Caco-2 (cell line): Measurements from ENCODE around the gene MYL3. TPM values are rescaled to one million over a fixed set of nuclear protein-coding genes. Genes with fewer than 3 reads are reported as not detected.

Source experiments
- BruUV-seq: library from RNA; stranded (reverse); fragments of 400-500 nt; replicated peaks from 2 replicates; lab custom pipeline; 2021; lab: Mats Ljungman, UMichigan
- CTCF ChIA-PET: fragments of 300-600 bp; sonication (Branson Sonifier 250); formaldehyde crosslinking; loops from one replicate; lab custom pipeline; 2022; ENCODE audit warnings: antibody characterized with exemption; lab: Charles Lee
- POLR2A ChIA-PET: fragments of 300-600 bp; sonication (Branson Sonifier 250); formaldehyde crosslinking; loops from one replicate; lab custom pipeline; 2022; ENCODE audit warnings: antibody characterized with exemption; lab: Charles Lee
- DNase-seq, 2 experiments: peaks; one replicate each; pipeline versions ENCODE4 v3.0.0 to v3.0.0-alpha.2; 2020 to 2022
- H3K27me3 ChIP-seq: replicated peaks from 2 replicates; pipeline ENCODE4 v1.6.0; 2011; ENCODE audit warnings: low read length; ENCODE audit not compliant: control insufficient read depth, insufficient read depth
- H3K36me3 ChIP-seq: 2 replicates; pipeline ENCODE4 v1.5.1; 2011; ENCODE audit warnings: low read length; ENCODE audit not compliant: control insufficient read depth, insufficient read depth
- H3K4me1 ChIP-seq: fragments of 250-450 bp; sonication (Bioruptor Pico); 2 replicates; pipeline ENCODE4 v1.5.1; 2020; ENCODE audit warnings: mild to moderate bottlenecking
- H3K4me3 ChIP-seq: 2 replicates; pipeline ENCODE4 v1.5.1; 2011; ENCODE audit warnings: low read depth, mild to moderate bottlenecking, control low read depth, low read length
- H3K9me3 ChIP-seq: fragments of 250-450 bp; sonication (Bioruptor Pico); 2 replicates; pipeline ENCODE4 v1.5.1; 2020; ENCODE audit warnings: mild to moderate bottlenecking, moderate library complexity
- H3K27ac Mint-ChIP-seq: one replicate; pipeline ENCODE4 v1.8.0; 2022; ENCODE audit warnings: mixed read lengths; ENCODE audit not compliant: unreplicated experiment
- H3K27me3 Mint-ChIP-seq: one replicate; pipeline ENCODE4 v1.8.0; 2022; ENCODE audit warnings: mixed read lengths; ENCODE audit not compliant: insufficient read depth, unreplicated experiment
- H3K36me3 Mint-ChIP-seq: one replicate; pipeline ENCODE4 v1.8.0; 2022; ENCODE audit warnings: mild to moderate bottlenecking, mixed read lengths; ENCODE audit not compliant: insufficient read depth, unreplicated experiment
- H3K4me1 Mint-ChIP-seq: one replicate; pipeline ENCODE4 v1.8.0; 2022; ENCODE audit warnings: low read depth, mixed read lengths; ENCODE audit not compliant: unreplicated experiment
- H3K4me3 Mint-ChIP-seq: one replicate; pipeline ENCODE4 v1.8.0; 2022; ENCODE audit warnings: mild to moderate bottlenecking, moderate library complexity, mixed read lengths; ENCODE audit not compliant: unreplicated experiment
- H3K9me3 Mint-ChIP-seq: one replicate; pipeline ENCODE4 v1.8.0; 2022; ENCODE audit warnings: mixed read lengths; ENCODE audit not compliant: unreplicated experiment
- CTCF ChIP-seq, 2 experiments: fragments of 200-600 bp in 1 of 2; IDR thresholded peaks; 1 replicate in 1 of 2; 2 replicates in 1 of 2; pipeline versions ENCODE4 v1.5.1 to v1.8.0; 2011 to 2022; ENCODE audit warnings: antibody characterized with exemption in 1 of 2, control low read depth in 1 of 2, inconsistent platforms in 1 of 2, low read depth in 1 of 2, low read length in 1 of 2, mild to moderate bottlenecking in 1 of 2, moderate library complexity in 1 of 2; ENCODE audit not compliant: insufficient read depth in 1 of 2, severe bottlenecking in 1 of 2, unreplicated experiment in 1 of 2
- intact Hi-C: fragments of 100-400 bp; cut with micrococcal nuclease; formaldehyde crosslinking; loops from one replicate; pipeline ENCODE4 v1.10.0; 2022; ENCODE audit not compliant: unreplicated experiment
- total RNA-seq: library from RNA; stranded (reverse); gene quantifications from 2 replicates; pipeline ENCODE4 v1.2.3, GENCODE V29; 2022

Gene MYL3
- total RNA-seq, 1 experiment from 2014 or later, result 13.8 TPM

- Mint-ChIP-seq H3K27me3 (no peaks in the 10 kb centered on the region), H3K27ac (no peak overlapping the region), H3K9me3 (no peaks in the 10 kb centered on the region), H3K4me3 (no peak overlapping the region), H3K4me1 (peaks cover 22% of the 10 kb centered on the region), H3K36me3 (no peaks in the 10 kb centered on the region)
- H3K4me3 ChIP-seq, result no peak overlapping the region
- TF ChIP-seq CTCF (IDR thresholded peaks at IDR 0.05; ENCODE audit: insufficient read depth in 1 of 2, low read depth in 1 of 2, low read length in 1 of 2, severe bottlenecking in 1 of 2, unreplicated experiment in 1 of 2), result no peak
- no TSS peak for BruUV-seq
- no peaks in the 10 kb centered on the region for H3K27me3 ChIP-seq
- H3K9me3 ChIP-seq, result no peaks in the 10 kb centered on the region
- H3K4me1 ChIP-seq, result peaks cover 33% of the 10 kb centered on the region
- CTCF ChIA-PET, result no interaction called here
- POLR2A ChIA-PET, result no interaction called here
- no peaks in the 10 kb centered on the region for H3K36me3 ChIP-seq
- DNase-seq, result no peak
- intact Hi-C loops, result loop anchor here (1.0 to 2.0 kb wide), 2 partner anchors 29 to 43 kb away; no protein-coding TSS in a partner anchor
Measured at GRCh38 chr3:46866032-46866595, 2.9 kb upstream of the MYL3 start.

- no peak overlapping the region for H3K4me3 Mint-ChIP-seq
- H3K36me3 Mint-ChIP-seq, result no peaks in the 10 kb centered on the region
- POLR2A ChIA-PET, result no interaction called here
Measured at GRCh38 chr3:46865546-46865945, 2.3 kb upstream of the MYL3 start.

GRCh38 chr3:46865031-46865507, 1.8 kb upstream of the MYL3 start:
- CTCF ChIA-PET, result no interaction called here
- intact Hi-C loops, result loop anchor here (2.0 kb wide), 1 partner anchor 14 kb away; no protein-coding TSS in a partner anchor
- Mint-ChIP-seq H3K4me3 (no peak overlapping the region), H3K27me3 (no peaks in the 10 kb centered on the region), H3K36me3 (no peaks in the 10 kb centered on the region), H3K27ac (no peak overlapping the region), H3K9me3 (no peaks in the 10 kb centered on the region), H3K4me1 (peaks cover 22% of the 10 kb centered on the region)
- no peak for TF ChIP-seq CTCF (IDR thresholded peaks at IDR 0.05; ENCODE audit: insufficient read depth in 1 of 2, low read depth in 1 of 2, low read length in 1 of 2, severe bottlenecking in 1 of 2, unreplicated experiment in 1 of 2)
- POLR2A ChIA-PET, result no interaction called here
- Histone ChIP-seq H3K9me3 (no peaks in the 10 kb centered on the region), H3K4me3 (no peak overlapping the region), H3K27me3 (no peaks in the 10 kb centered on the region), H3K4me1 (peaks cover 33% of the 10 kb centered on the region), H3K36me3 (no peaks in the 10 kb centered on the region)
- no TSS peak for BruUV-seq
- peak in 1 of 2 experiments; percentile 49 for DNase-seq

More at GRCh38 chr3:46865546-46865945, 2.3 kb upstream of the MYL3 start:
- Histone ChIP-seq H3K4me3 (no peak overlapping the region), H3K27me3 (no peaks in the 10 kb centered on the region), H3K9me3 (no peaks in the 10 kb centered on the region), H3K36me3 (no peaks in the 10 kb centered on the region), H3K4me1 (peaks cover 33% of the 10 kb centered on the region)
- H3K9me3 Mint-ChIP-seq, result no peaks in the 10 kb centered on the region
- H3K27ac Mint-ChIP-seq, result no peak overlapping the region
- no TSS peak for BruUV-seq
- TF ChIP-seq CTCF (IDR thresholded peaks at IDR 0.05; ENCODE audit: insufficient read depth in 1 of 2, low read depth in 1 of 2, low read length in 1 of 2, severe bottlenecking in 1 of 2, unreplicated experiment in 1 of 2), result no peak
- H3K4me1 Mint-ChIP-seq, result peaks cover 22% of the 10 kb centered on the region
- DNase-seq, result no peak
- intact Hi-C loops, result loop anchor here (2.0 kb wide), 1 partner anchor 13 kb away; no protein-coding TSS in a partner anchor
- CTCF ChIA-PET, result no interaction called here
- H3K27me3 Mint-ChIP-seq, result no peaks in the 10 kb centered on the region
